ENCODE measurements around the gene RAB21.
"Not testable (repeated sequence)": the region's sequence is repeated elsewhere in the genome, so short reads cannot be mapped to it uniquely, and the experiment has no call there.

The RAB21 gene

GRCh38 chr12:71795901-71796300 is 41.2 kb downstream of the RAB21 start:
- no peak for DNase-seq (ENCODE audit: low spot score)

DNA sequence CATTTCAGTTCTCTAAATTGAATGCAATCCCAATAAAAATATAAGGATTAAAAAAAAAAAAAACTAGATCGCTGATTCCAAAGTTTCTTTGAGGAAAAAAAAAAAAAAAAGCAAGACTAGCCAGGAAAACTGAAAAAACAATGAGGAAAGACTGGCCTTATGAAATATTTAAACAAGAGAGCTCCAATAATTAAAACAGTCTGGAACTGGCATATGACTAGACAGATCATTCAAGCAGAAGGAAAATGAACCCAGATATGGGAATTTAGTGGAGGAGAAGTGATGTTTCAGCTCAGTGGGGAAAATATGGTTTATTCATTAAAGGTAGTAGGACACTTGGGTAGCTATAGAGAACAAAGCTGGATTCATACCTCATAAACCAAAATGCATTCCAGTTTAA is 42.9 kb downstream of the RAB21 start:
- no peak for DNase-seq (ENCODE audit: low spot score)

DNA sequence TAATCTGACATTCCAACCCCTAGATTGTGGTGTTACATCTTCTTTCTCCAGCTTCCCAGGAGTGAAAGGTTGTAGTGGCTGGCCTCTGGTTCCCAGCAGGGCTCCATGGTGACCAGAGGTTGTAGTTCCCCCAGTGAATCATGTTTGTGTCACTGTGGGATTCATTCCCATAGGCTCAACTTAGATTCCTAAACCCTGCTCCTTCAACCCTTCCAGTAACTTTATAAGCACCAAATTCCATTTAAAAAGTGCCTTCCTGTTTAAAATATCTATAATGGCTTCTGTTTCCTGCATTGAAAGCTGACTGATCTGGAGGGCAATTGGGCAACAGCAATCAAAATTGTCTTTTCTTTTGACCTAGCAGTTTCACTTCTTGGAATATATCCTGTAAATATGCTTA is 44.4 kb downstream of the RAB21 start:
- DNase-seq (ENCODE audit: low spot score) = no peak

GRCh38 chr12:71800177-71800576 is 45.5 kb downstream of the RAB21 start:
- DNase-seq (ENCODE audit: low spot score) = no peak

DNA sequence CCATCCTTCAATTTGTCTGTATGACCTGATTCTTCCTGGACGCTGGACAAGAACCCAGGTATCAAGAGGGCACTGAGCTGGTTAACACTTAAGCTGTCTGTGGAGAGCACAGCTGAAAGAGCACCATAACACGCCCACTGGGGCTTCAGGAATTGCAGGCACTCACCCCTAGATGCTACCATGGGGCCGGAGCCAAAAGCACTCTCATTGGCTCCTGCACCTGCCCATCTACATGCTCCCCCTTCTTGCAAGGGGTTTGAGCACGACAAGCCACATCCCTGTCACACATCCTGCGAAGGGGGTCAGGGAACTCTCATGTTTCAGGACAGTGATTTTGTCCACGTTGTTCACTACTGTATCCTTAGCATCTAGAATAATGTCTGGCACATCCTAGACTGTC is 49.8 kb downstream of the RAB21 start:
- peak; percentile 64 for DNase-seq (ENCODE audit: low spot score)

GRCh38 chr12:71810921-71811320 is 56.3 kb downstream of the RAB21 start:
- no peak for DNase-seq (ENCODE audit: low spot score)

DNA sequence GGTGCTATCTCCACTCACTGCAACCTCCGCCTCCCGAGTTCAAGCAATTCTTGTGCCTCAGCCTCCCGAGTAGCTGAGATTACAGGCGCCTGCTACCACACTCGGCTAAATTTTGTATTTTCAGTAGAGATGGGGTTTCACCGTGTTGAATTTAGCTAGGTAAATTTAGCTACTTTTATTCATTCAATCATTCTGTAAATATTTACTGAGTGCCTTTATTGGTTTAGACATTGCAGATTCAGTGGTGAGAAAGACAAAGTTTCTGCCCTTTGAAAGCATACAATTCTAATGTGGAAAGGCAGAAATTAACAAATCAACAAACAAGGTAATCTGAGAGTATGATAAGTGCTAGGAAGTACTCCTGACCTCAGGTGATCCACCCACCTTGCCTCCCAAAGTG is 60.6 kb downstream of the RAB21 start:
- DNase-seq (ENCODE audit: low spot score) = not testable (repeated sequence)

- not testable (repeated sequence) for DNase-seq (ENCODE audit: low spot score)
These were observed 67.4 kb downstream of the RAB21 start for GRCh38 chr12:71822088-71822487.

- DNase-seq (ENCODE audit: low spot score) = no peak
These were observed 74.2 kb downstream of the RAB21 start for GRCh38 chr12:71828813-71829212.

DNA sequence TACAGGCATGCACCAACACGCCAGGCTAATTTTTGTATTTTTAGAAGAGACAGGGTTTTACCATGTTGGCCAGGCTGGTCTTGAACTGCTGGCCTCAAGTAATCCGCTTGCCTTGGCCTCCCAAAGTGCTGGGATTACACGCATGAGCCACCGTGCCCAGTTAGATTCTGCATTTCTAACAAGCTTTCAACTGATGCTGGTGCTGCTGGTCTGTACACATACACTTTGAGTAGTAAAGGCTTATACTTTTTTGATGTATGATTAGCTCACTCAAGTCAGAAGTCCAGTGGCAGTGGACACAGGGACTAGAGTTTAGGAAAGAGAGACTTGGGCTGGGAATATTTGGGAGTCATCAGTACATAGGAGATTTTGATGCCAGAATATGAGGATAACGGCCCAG is 82.7 kb downstream of the RAB21 start:
- DNase-seq (ENCODE audit: low spot score) = no peak

GRCh38 chr12:71838231-71838630 is 83.6 kb downstream of the RAB21 start:
- DNase-seq (ENCODE audit: low spot score) = no peak

DNA sequence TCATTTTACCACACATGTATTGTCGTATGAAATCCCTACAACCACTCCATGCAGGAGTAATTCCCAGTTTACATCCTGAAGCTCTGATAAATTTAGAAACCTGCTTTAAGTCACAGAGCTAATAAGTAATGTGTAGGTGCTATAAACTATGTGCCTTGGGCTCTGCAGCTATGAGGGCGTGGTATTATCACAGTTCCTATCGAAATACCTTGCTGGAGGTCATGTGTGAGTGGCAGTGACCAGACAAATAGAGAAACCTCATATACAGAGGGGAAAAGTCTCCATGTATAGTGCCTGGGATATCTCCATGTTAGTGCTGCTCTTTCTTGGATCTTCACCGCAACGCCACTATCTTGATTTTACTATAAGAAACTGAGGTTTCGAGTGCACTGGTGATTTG is 84.0 kb downstream of the RAB21 start:
- DNase-seq (ENCODE audit: low spot score) = no peak

GRCh38 chr12:71840231-71840847 is 85.7 kb downstream of the RAB21 start:
- no peak for DNase-seq (ENCODE audit: low spot score)

DNA sequence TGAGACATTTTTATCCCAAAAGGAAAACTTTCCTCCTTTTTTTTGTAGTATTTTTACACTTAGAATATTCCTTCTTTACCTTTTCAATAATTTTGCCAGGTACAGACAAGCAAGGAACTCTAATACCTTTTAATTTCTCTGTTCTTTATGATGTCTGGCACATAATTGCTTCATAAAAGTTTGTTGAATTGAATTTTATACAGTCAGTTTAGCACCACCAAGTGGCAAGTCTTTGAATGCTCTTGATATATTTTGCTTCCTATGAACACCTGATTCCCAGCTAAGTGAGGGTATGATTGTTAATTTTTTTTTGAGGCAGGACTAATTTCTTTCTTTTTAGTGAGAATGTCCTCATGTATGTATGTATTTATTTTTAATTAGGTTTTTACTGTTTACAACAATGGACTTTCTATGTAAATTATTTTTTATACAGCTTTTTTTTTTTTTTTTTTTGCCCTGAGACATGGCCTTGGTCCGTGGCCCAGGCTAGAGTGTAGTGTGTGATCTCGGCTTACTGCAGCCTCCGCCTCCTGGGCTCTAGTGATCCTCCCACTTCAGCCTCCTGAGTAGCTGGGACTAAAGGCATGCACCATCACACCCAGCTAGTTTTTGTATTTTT is 91.8 kb downstream of the RAB21 start:
- peak; percentile 19 for DNase-seq (ENCODE audit: low spot score)

- no peak for DNase-seq (ENCODE audit: low spot score)
These were observed 93.5 kb downstream of the RAB21 start for GRCh38 chr12:71848212-71848611.

DNA sequence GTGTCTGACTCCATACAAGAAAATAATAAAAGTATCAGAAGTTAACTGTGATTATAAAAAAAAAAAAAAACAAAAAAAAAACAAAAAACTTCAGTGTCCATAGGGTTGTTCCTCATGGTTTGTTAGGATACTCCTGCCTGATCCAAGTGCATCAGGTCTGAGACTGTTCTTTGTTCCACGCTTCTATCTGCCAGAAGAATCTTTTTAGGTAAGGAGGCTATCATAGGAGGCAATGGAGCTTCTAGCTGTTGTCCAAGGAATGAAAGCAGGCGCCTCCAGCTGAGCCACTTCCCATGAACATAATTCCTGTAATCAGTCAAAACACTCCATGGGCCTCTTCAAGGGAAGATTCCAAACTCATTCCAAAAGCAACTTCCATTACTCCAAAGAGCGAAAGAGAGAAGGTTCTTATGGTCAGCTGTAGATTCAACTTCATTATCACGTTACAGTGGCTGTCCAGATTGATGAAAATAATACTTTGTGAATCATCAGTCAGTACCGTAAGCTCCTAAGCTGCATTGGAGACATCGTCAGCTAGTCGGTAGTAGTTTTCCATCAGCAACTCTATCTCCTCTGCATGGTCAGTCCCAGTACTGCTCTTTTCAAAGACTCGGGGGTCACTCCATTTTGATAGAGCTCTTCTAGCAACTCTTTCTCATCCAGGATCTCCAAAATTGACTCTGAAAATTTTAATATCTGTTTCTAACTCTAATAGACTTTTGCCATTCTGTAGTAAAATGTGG is 94.6 kb downstream of the RAB21 start:
- DNase-seq (ENCODE audit: low spot score) = no peak
